H1 (cell line): ENCODE measurements around the gene KLF2.

Experiments used
- ASH2L ChIP-seq: fragments of 200-600, 300-600 bp; sonication (generic); IDR thresholded peaks from one replicate; pipeline ENCODE4 v1.7.1; 2017; ENCODE audit warnings: low read length
- CEBPB ChIP-seq: IDR thresholded peaks from 2 replicates; pipeline ENCODE4 v1.6.1; 2012; ENCODE audit warnings: low read depth, low read length
- CTCF ChIP-seq, 3 experiments: IDR thresholded peaks; 1 replicate in 2 of 3; 2 replicates in 1 of 3; pipeline versions ENCODE4 v1.5.1 to v1.6.1; 2011; ENCODE audit warnings: low read length in 3 of 3, mild to moderate bottlenecking in 3 of 3, inconsistent platforms in 2 of 3, low read depth in 1 of 3, moderate library complexity in 1 of 3; ENCODE audit not compliant: insufficient read depth in 1 of 3; ENCODE audit errors: control extremely low read depth in 1 of 3
- EGR1 ChIP-seq: IDR thresholded peaks from 2 replicates; pipeline ENCODE4 v1.6.1; 2011; ENCODE audit warnings: low read depth, low read length, borderline replicate concordance
- EP300 ChIP-seq, 2 experiments: IDR thresholded peaks; 1 replicate in 1 of 2; 2 replicates in 1 of 2; pipeline ENCODE4 v1.6.1; 2011 to 2012; ENCODE audit warnings: low read depth in 2 of 2, low read length in 2 of 2, mild to moderate bottlenecking in 2 of 2, borderline replicate concordance in 1 of 2, inconsistent platforms in 1 of 2, moderate library complexity in 1 of 2
- GABPA ChIP-seq: IDR thresholded peaks from 2 replicates; pipeline ENCODE4 v1.6.1; 2011; ENCODE audit warnings: mild to moderate bottlenecking, low read length, moderate library complexity, borderline replicate concordance; ENCODE audit not compliant: insufficient read depth
- JUND ChIP-seq: IDR thresholded peaks from 2 replicates; pipeline ENCODE4 v1.6.1; 2011; ENCODE audit warnings: mild to moderate bottlenecking, improper control_type of control experiment, low read length
- POLR2A ChIP-seq, 2 experiments: IDR thresholded peaks; 1 replicate in 1 of 2; 2 replicates in 1 of 2; pipeline ENCODE4 v1.6.1; 2011; ENCODE audit warnings: low read depth in 2 of 2, low read length in 2 of 2, mild to moderate bottlenecking in 2 of 2; ENCODE audit errors: control extremely low read depth in 1 of 2
- SP1 ChIP-seq: IDR thresholded peaks from 2 replicates; pipeline ENCODE4 v1.6.1; 2011; ENCODE audit warnings: low read depth, low read length
- TCF12 ChIP-seq: IDR thresholded peaks from 2 replicates; pipeline ENCODE4 v1.6.1; 2011; ENCODE audit warnings: low read depth, mild to moderate bottlenecking, low read length

- TF ChIP-seq CTCF (IDR thresholded peaks at IDR 0.05; ENCODE audit: control extremely low read depth in 1 of 3, insufficient read depth in 1 of 3, low read depth in 1 of 3, low read length in 3 of 3) (no peak), CEBPB (no peak), SP1 (no peak), POLR2A (IDR thresholded peaks at IDR 0.05; ENCODE audit: control extremely low read depth in 1 of 2, low read depth in 2 of 2, low read length in 2 of 2) (no peak), JUND (no peak), GABPA (no peak), TCF12 (no peak), ASH2L (peak; percentile 66), EP300 (IDR thresholded peaks at IDR 0.05; ENCODE audit: borderline replicate concordance in 1 of 2, low read depth in 2 of 2, low read length in 2 of 2) (no peak), EGR1 (no peak)
These were observed 2.0 kb downstream of the KLF2 start for GRCh38 chr19:16326401-16327168.
